Liver (tissue), 9 donors: ENCODE data around the gene CAPN3. TPM values are rescaled to one million over a fixed set of nuclear protein-coding genes. Genes with fewer than 3 reads are reported as not detected.

Experiments
- DNase-seq: peaks from one replicate; pipeline ENCODE4 v3.0.0-alpha.2; 2017; ENCODE audit warnings: low spot score
- H3K27ac ChIP-seq, 2 donors: one replicate each; pipeline ENCODE4 v1.7.0; 2013; ENCODE audit warnings: inconsistent platforms in 2 of 2, low read length in 2 of 2, control low read depth in 1 of 2, low read depth in 1 of 2, mild to moderate bottlenecking in 1 of 2
- H3K27me3 ChIP-seq, 4 donors: one replicate each; pipeline versions ENCODE4 v1.6.1 to v1.7.0; 2013; ENCODE audit warnings: low read length in 3 of 4, inconsistent platforms in 1 of 4, mild to moderate bottlenecking in 1 of 4, moderate library complexity in 1 of 4; ENCODE audit not compliant: control insufficient read depth in 4 of 4, insufficient read depth in 4 of 4
- H3K36me3 ChIP-seq, 4 donors: one replicate each; pipeline versions ENCODE4 v1.6.1 to v1.7.0; 2013; ENCODE audit warnings: low read length in 3 of 4, mild to moderate bottlenecking in 3 of 4, low read depth in 1 of 4, moderate library complexity in 1 of 4; ENCODE audit not compliant: control insufficient read depth in 4 of 4, insufficient read depth in 3 of 4
- H3K4me1 ChIP-seq, 4 donors: one replicate each; pipeline versions ENCODE4 v1.6.1 to v1.7.0; 2013; ENCODE audit warnings: low read length in 3 of 4, mild to moderate bottlenecking in 3 of 4, moderate library complexity in 1 of 4; ENCODE audit not compliant: control insufficient read depth in 4 of 4, insufficient read depth in 4 of 4
- H3K4me3 ChIP-seq, 3 donors: one replicate each; pipeline versions ENCODE4 v1.6.1 to v1.7.0; 2013; ENCODE audit warnings: low read length in 3 of 3, control low read depth in 1 of 3, low read depth in 1 of 3, mild to moderate bottlenecking in 1 of 3
- H3K9ac ChIP-seq, 2 donors: one replicate each; pipeline ENCODE4 v1.7.0; 2013; ENCODE audit warnings: low read length in 2 of 2, mild to moderate bottlenecking in 2 of 2, moderate library complexity in 2 of 2, control low read depth in 1 of 2, low read depth in 1 of 2
- H3K9me3 ChIP-seq, 4 donors: one replicate each; pipeline versions ENCODE4 v1.6.1 to v1.7.0; 2013; ENCODE audit warnings: low read length in 3 of 4; ENCODE audit not compliant: control insufficient read depth in 4 of 4
- ATF3 ChIP-seq: IDR thresholded peaks from 2 replicates; pipeline ENCODE4 v1.6.1; 2016; ENCODE audit warnings: antibody characterized with exemption
- CTCF ChIP-seq: fragments of 150-350 bp; IDR thresholded peaks from 2 replicates; pipeline ENCODE4 v1.5.1; 2017; ENCODE audit warnings: improper control_type of control experiment, low read depth, low read length; ENCODE audit not compliant: missing input control
- EGR1 ChIP-seq, 2 donors: IDR thresholded peaks; 2 replicates each; pipeline ENCODE4 v1.6.1; 2016 to 2018; ENCODE audit warnings: antibody characterized with exemption in 2 of 2, low read depth in 2 of 2
- FOXA1 ChIP-seq: IDR thresholded peaks from 2 replicates; pipeline ENCODE4 v1.6.1; 2016; ENCODE audit warnings: antibody characterized with exemption
- FOXA2 ChIP-seq: IDR thresholded peaks from 2 replicates; pipeline ENCODE4 v1.6.1; 2016; ENCODE audit warnings: antibody characterized with exemption
- GABPA ChIP-seq, 2 donors: IDR thresholded peaks in 1 of 2; conservative IDR thresholded peaks in 1 of 2; 2 replicates each; pipeline ENCODE4 v1.6.1; 2016; ENCODE audit warnings: antibody characterized with exemption in 2 of 2, mild to moderate bottlenecking in 1 of 2, moderate library complexity in 1 of 2
- HNF4A ChIP-seq, 2 donors: conservative IDR thresholded peaks; 2 replicates each; pipeline ENCODE4 v1.6.1; 2016; ENCODE audit warnings: antibody characterized with exemption in 2 of 2, mild to moderate bottlenecking in 2 of 2
- HNF4G ChIP-seq: IDR thresholded peaks from 2 replicates; pipeline ENCODE4 v1.6.1; 2016; ENCODE audit warnings: antibody characterized with exemption
- JUND ChIP-seq, 2 donors: IDR thresholded peaks; 2 replicates each; pipeline ENCODE4 v1.6.1; 2016; ENCODE audit warnings: antibody characterized with exemption in 2 of 2
- MAX ChIP-seq: IDR thresholded peaks from 2 replicates; pipeline ENCODE4 v1.6.1; 2016; ENCODE audit warnings: antibody characterized with exemption
- NR2F2 ChIP-seq: IDR thresholded peaks from 2 replicates; pipeline ENCODE4 v1.6.1; 2016; ENCODE audit warnings: antibody characterized with exemption
- RAD21 ChIP-seq, 2 donors: IDR thresholded peaks; 2 replicates each; pipeline ENCODE4 v1.6.1; 2016; ENCODE audit warnings: antibody characterized with exemption in 2 of 2, mild to moderate bottlenecking in 2 of 2
- REST ChIP-seq: IDR thresholded peaks from 2 replicates; pipeline ENCODE4 v1.6.1; 2016; ENCODE audit warnings: antibody characterized with exemption, mild to moderate bottlenecking
- RXRA ChIP-seq, 2 donors: IDR thresholded peaks; 2 replicates each; pipeline ENCODE4 v1.6.1; 2017 to 2018; ENCODE audit warnings: antibody characterized with exemption in 2 of 2, mild to moderate bottlenecking in 1 of 2
- SP1 ChIP-seq: IDR thresholded peaks from 2 replicates; pipeline ENCODE4 v1.6.1; 2018; ENCODE audit warnings: antibody characterized with exemption, mild to moderate bottlenecking
- TAF1 ChIP-seq: conservative IDR thresholded peaks from 2 replicates; pipeline ENCODE4 v1.6.1; 2016; ENCODE audit warnings: antibody characterized with exemption, mild to moderate bottlenecking
- YY1 ChIP-seq: IDR thresholded peaks from 2 replicates; pipeline ENCODE4 v1.6.1; 2016; ENCODE audit warnings: antibody characterized with exemption, mild to moderate bottlenecking
- WGBS: extraction: QIAGEN DNeasy Blood & Tissue Kit; methylation state at CpG from one replicate; pipeline ENCODE4 v1.1.7; 2013; 5-methylcytosine and 5-hydroxymethylcytosine counted together
- polyA plus RNA-seq, 2 donors: library from polyadenylated mRNA; stranded (reverse) in 1 of 2; unstranded in 1 of 2; fragments of 200-250 nt in 1 of 2; fragments of >200 nt in 1 of 2; fragmentation: Nextera tagmentation in 1 of 2; extraction: Ambion mirVana in 1 of 2; gene quantifications; one replicate each; pipeline versions ENCODE4 v1.2.1 to v1.2.3, GENCODE V29; 2013 to 2015
- total RNA-seq, 2 donors: library from RNA; depleted of rRNA; stranded (reverse); fragments of >200 nt; gene quantifications; one replicate each; pipeline ENCODE4 v1.2.3, GENCODE V29; 2014
- donor health status: healthy.
- donor health status: healthy.
- donor health status: healthy.
- donor health status: healthy.
- donor health status: healthy.

CAPN3 gene
- total and polyA plus RNA-seq, 4 donors = 2.0 to 6.1 (median 4.2) TPM

GRCh38 chr15:42324308-42324707 is 35.0 kb upstream of the CAPN3 start:
- Histone ChIP-seq H3K27ac (no peak overlapping the region), H3K4me3 (no peak overlapping the region), H3K4me1 (no peaks in the 10 kb centered on the region), H3K9me3 (no peaks in the 10 kb centered on the region), H3K36me3 (peaks cover 4 to 48% (median 33%) of the 10 kb centered on the region in 4 donors), H3K27me3 (no peaks in the 10 kb centered on the region), H3K9ac (no peak overlapping the region)
- TF ChIP-seq TAF1 (no peak), CTCF (no peak), NR2F2 (no peak), FOXA1 (no peak), JUND (IDR thresholded peaks at IDR 0.05) (no peak), RAD21 (IDR thresholded peaks at IDR 0.05) (no peak), RXRA (IDR thresholded peaks at IDR 0.05) (no peak), HNF4G (no peak), EGR1 (IDR thresholded peaks at IDR 0.05; ENCODE audit: low read depth in 2 of 2) (no peak), MAX (no peak), GABPA (IDR thresholded peaks at IDR 0.05 in 1 of 2, conservative IDR thresholded peaks at IDR 0.05 in 1 of 2) (no peak), YY1 (no peak), SP1 (no peak)
- WGBS = 86% methylated on average over 4 of the region's 4 CpGs
- no peak for DNase-seq

- Histone ChIP-seq H3K9me3 (no peaks in the 10 kb centered on the region), H3K27ac (no peak overlapping the region), H3K27me3 (no peaks in the 10 kb centered on the region), H3K9ac (no peak overlapping the region), H3K4me3 (no peak overlapping the region), H3K4me1 (no peaks in the 10 kb centered on the region), H3K36me3 (peaks cover 1 to 47% (median 26%) of the 10 kb centered on the region in 4 donors)
- TF ChIP-seq ATF3 (no peak), HNF4A (conservative IDR thresholded peaks at IDR 0.05) (no peak), HNF4G (no peak), RXRA (IDR thresholded peaks at IDR 0.05) (no peak), SP1 (no peak), GABPA (IDR thresholded peaks at IDR 0.05 in 1 of 2, conservative IDR thresholded peaks at IDR 0.05 in 1 of 2) (no peak), FOXA2 (no peak), MAX (no peak), RAD21 (IDR thresholded peaks at IDR 0.05) (no peak), REST (no peak)
- DNase-seq = no peak
- 92% methylated on average over 2 of the region's 2 CpGs for WGBS
Observed at GRCh38 chr15:42329161-42329560, 30.1 kb upstream of the CAPN3 start.
